Mesenchymal stem cell (in vitro differentiated cells and primary cell): Measurements from ENCODE around the gene PLXNB3.

Experiments
- DNase-seq: peaks from one replicate; pipeline ENCODE4 v3.0.0-alpha.2; 2013
- H2AFZ ChIP-seq: one replicate; pipeline ENCODE4 v1.6.1; 2013; ENCODE audit warnings: low read depth, mild to moderate bottlenecking, control low read depth, inconsistent platforms, low read length, moderate library complexity
- H2AK5ac ChIP-seq: 2 replicates; pipeline ENCODE4 v1.6.1; 2013; ENCODE audit warnings: low read length, moderate library complexity, mild to moderate bottlenecking, inconsistent platforms; ENCODE audit not compliant: severe bottlenecking
- H2BK120ac ChIP-seq: one replicate; pipeline ENCODE4 v1.6.1; 2013; ENCODE audit warnings: low read depth, mild to moderate bottlenecking, inconsistent platforms, low read length, moderate library complexity
- H2BK12ac ChIP-seq, 2 experiments: one replicate each; pipeline ENCODE4 v1.6.1; 2013; ENCODE audit warnings: inconsistent platforms in 2 of 2, low read length in 2 of 2, mild to moderate bottlenecking in 2 of 2, moderate library complexity in 2 of 2, control low read depth in 1 of 2
- H2BK15ac ChIP-seq: one replicate; pipeline ENCODE4 v1.6.1; 2013; ENCODE audit warnings: mild to moderate bottlenecking, low read depth, inconsistent platforms; ENCODE audit not compliant: poor library complexity, severe bottlenecking
- H2BK5ac ChIP-seq: 2 replicates; pipeline ENCODE4 v1.6.1; 2013; ENCODE audit warnings: low read depth, mild to moderate bottlenecking, low read length, control low read depth, inconsistent platforms; ENCODE audit not compliant: poor library complexity, severe bottlenecking
- H3K14ac ChIP-seq, 2 experiments: one replicate each; pipeline ENCODE4 v1.6.1; 2013; ENCODE audit warnings: inconsistent platforms in 2 of 2, low read length in 2 of 2, control low read depth in 1 of 2, mild to moderate bottlenecking in 1 of 2, moderate library complexity in 1 of 2
- H3K18ac ChIP-seq, 2 experiments: one replicate each; pipeline ENCODE4 v1.6.1; 2013; ENCODE audit warnings: inconsistent platforms in 2 of 2, low read length in 2 of 2, control low read depth in 1 of 2, low read depth in 1 of 2, mild to moderate bottlenecking in 1 of 2
- H3K23ac ChIP-seq, 2 experiments: one replicate each; pipeline ENCODE4 v1.6.1; 2013; ENCODE audit warnings: inconsistent platforms in 2 of 2, low read length in 2 of 2, mild to moderate bottlenecking in 2 of 2, moderate library complexity in 2 of 2, control low read depth in 1 of 2
- H3K27ac ChIP-seq: 2 replicates; pipeline ENCODE4 v1.5.1; 2013; ENCODE audit warnings: mild to moderate bottlenecking, moderate library complexity, low read length, control low read depth, inconsistent platforms; ENCODE audit not compliant: poor library complexity, severe bottlenecking
- H3K27me3 ChIP-seq, 2 experiments: 2 replicates each; pipeline versions ENCODE4 v1.6.1 to v1.7.0; 2013; ENCODE audit warnings: low read length in 2 of 2, mild to moderate bottlenecking in 2 of 2, moderate library complexity in 2 of 2, control low read depth in 1 of 2, inconsistent platforms in 1 of 2; ENCODE audit not compliant: control insufficient read depth in 1 of 2, insufficient read depth in 1 of 2
- H3K36me3 ChIP-seq, 2 experiments: 2 replicates each; pipeline versions ENCODE4 v1.6.1 to v1.7.0; 2013; ENCODE audit warnings: low read length in 2 of 2, control low read depth in 1 of 2, inconsistent platforms in 1 of 2, low read depth in 1 of 2, mild to moderate bottlenecking in 1 of 2; ENCODE audit not compliant: insufficient read depth in 2 of 2, control insufficient read depth in 1 of 2
- H3K4ac ChIP-seq, 2 experiments: one replicate each; pipeline ENCODE4 v1.6.1; 2013; ENCODE audit warnings: inconsistent platforms in 2 of 2, low read length in 2 of 2, mild to moderate bottlenecking in 2 of 2, moderate library complexity in 2 of 2, control low read depth in 1 of 2, low read depth in 1 of 2
- H3K4me1 ChIP-seq: 2 replicates; pipeline ENCODE4 v1.6.1; 2013; ENCODE audit warnings: low read depth, low read length, control low read depth; ENCODE audit not compliant: control insufficient read depth, insufficient read depth
- H3K4me2 ChIP-seq: 2 replicates; pipeline ENCODE4 v1.6.1; 2013; ENCODE audit warnings: low read length, mild to moderate bottlenecking, inconsistent platforms; ENCODE audit not compliant: poor library complexity, severe bottlenecking
- H3K4me3 ChIP-seq, 2 experiments: 2 replicates each; pipeline versions ENCODE4 v1.5.1 to v1.7.0; 2013; ENCODE audit warnings: low read length in 2 of 2, mild to moderate bottlenecking in 2 of 2, control low read depth in 1 of 2, low read depth in 1 of 2; ENCODE audit not compliant: insufficient read depth in 1 of 2
- H3K79me1 ChIP-seq: replicated peaks from 2 replicates; pipeline ENCODE4 v1.6.1; 2013; ENCODE audit warnings: mild to moderate bottlenecking, control low read depth, low read length, inconsistent platforms; ENCODE audit not compliant: poor library complexity, severe bottlenecking
- H3K9ac ChIP-seq: 2 replicates; pipeline ENCODE4 v1.7.0; 2013; ENCODE audit warnings: mild to moderate bottlenecking, low read length, moderate library complexity
- H3K9me3 ChIP-seq: 2 replicates; pipeline ENCODE4 v1.7.0; 2013; ENCODE audit warnings: mild to moderate bottlenecking, low read length; ENCODE audit not compliant: control insufficient read depth
- H4K8ac ChIP-seq: one replicate; pipeline ENCODE4 v1.6.1; 2013; ENCODE audit warnings: inconsistent platforms, mild to moderate bottlenecking, low read length, moderate library complexity
- H4K91ac ChIP-seq: one replicate; pipeline ENCODE4 v1.6.1; 2013; ENCODE audit warnings: mild to moderate bottlenecking, low read length, inconsistent platforms
- WGBS: methylation state at CpG from one replicate; pipeline ENCODE4 v1.1.7; 2013; ENCODE audit warnings: mixed read lengths; 5-methylcytosine and 5-hydroxymethylcytosine counted together

The PLXNB3 gene

DNA sequence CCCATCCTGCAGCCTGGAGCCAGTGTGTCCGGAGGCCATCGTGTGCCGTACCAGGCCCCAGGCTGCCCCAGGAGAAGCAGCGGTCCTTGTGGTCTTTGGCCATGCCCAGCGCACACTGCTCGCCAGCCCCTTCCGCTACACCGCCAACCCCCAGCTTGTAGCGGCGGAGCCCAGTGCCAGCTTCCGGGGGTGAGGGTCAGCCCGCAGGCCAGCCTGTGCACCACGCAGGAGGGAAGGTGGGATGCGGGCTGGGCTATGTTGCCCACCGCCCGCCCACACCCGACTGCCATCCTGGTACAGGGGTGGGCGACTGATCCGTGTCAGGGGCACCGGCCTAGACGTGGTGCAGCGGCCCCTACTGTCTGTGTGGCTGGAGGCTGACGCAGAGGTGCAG, 9.2 kb downstream of the PLXNB3 start:
- peaks cover 2% of the 10 kb centered on the region for H3K79me1 ChIP-seq
- H3K14ac ChIP-seq: no peak overlapping the region
- no peaks in the 10 kb centered on the region for H3K9me3 ChIP-seq
- no peak overlapping the region for H2AFZ ChIP-seq
- H4K91ac ChIP-seq: no peak overlapping the region
- no peak overlapping the region for H3K4me2 ChIP-seq
- H3K18ac ChIP-seq: no peak overlapping the region
- H3K4ac ChIP-seq: no peak overlapping the region
- no peak overlapping the region for H2BK120ac ChIP-seq
- no peak overlapping the region for H3K27ac ChIP-seq
- no peak for DNase-seq
- H2AK5ac ChIP-seq: no peak overlapping the region
- H3K9ac ChIP-seq: no peak overlapping the region
- no peak overlapping the region for H2BK15ac ChIP-seq
- peaks cover 6 to 97% of the 10 kb centered on the region in 2 experiments for H3K36me3 ChIP-seq
- H3K27me3 ChIP-seq: no peaks in the 10 kb centered on the region
- no peak overlapping the region for H3K23ac ChIP-seq
- no peak overlapping the region for H2BK5ac ChIP-seq
- H4K8ac ChIP-seq: no peak overlapping the region
- 94% methylated on average over 23 of the region's 23 CpGs for WGBS
- H2BK12ac ChIP-seq: no peak overlapping the region
- no peak overlapping the region for H3K4me3 ChIP-seq
- peaks cover 1% of the 10 kb centered on the region for H3K4me1 ChIP-seq

DNA sequence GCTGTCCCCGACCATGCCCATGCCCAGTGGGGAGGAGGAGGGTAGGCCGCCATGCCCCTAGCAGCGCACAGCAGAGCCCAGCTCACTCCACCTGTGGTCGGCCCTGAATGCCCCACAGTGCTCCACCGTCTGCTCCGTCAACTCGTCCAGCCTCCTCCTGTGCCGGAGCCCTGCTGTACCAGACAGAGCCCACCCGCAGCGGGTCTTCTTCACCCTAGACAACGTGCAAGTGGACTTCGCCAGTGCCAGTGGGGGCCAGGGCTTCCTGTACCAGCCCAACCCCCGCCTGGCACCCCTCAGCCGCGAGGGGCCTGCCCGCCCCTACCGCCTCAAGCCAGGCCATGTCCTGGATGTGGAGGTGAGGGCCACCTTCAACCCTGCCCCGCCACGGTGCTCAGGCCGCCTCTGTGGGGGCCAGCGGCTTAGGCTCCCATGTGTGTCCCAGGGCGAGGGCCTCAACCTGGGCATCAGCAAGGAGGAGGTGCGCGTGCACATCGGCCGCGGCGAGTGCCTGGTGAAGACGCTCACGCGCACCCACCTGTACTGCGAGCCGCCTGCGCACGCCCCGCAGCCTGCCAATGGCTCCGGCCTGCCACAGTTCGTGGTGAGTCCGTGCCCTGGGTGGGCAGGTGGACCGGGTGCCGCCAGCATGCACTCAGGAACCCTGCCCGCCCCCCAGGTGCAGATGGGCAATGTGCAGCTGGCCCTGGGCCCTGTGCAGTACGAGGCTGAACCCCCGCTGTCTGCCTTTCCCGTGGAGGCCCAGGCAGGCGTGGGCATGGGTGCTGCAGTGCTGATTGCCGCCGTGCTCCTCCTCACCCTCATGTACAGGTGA, 9.9 kb downstream of the PLXNB3 start:
- 93% methylated on average over 44 of the region's 48 CpGs for WGBS
- Histone ChIP-seq H2BK12ac (no peak overlapping the region), H3K36me3 (peaks cover 6 to 92% of the 10 kb centered on the region in 2 experiments), H3K4me2 (no peak overlapping the region), H3K14ac (no peak overlapping the region), H2BK5ac (no peak overlapping the region), H3K4ac (no peak overlapping the region), H2BK120ac (no peak overlapping the region), H2AK5ac (no peak overlapping the region), H4K8ac (no peak overlapping the region), H3K23ac (no peak overlapping the region), H2AFZ (no peak overlapping the region), H3K27me3 (no peaks in the 10 kb centered on the region), H3K27ac (no peak overlapping the region), H4K91ac (no peak overlapping the region), H3K9ac (no peak overlapping the region), H3K18ac (no peak overlapping the region), H3K9me3 (no peaks in the 10 kb centered on the region), H3K4me1 (peaks cover 1% of the 10 kb centered on the region), H2BK15ac (no peak overlapping the region), H3K4me3 (no peak overlapping the region), H3K79me1 (no peaks in the 10 kb centered on the region)
- DNase-seq: no peak

- H2BK120ac ChIP-seq: no peak overlapping the region
- no peaks in the 10 kb centered on the region for H3K9me3 ChIP-seq
- WGBS: 97% methylated on average over 12 of the region's 37 CpGs
- no peak overlapping the region for H3K23ac ChIP-seq
- H3K27ac ChIP-seq: no peak overlapping the region
- no peak overlapping the region for H3K4me2 ChIP-seq
- H2BK5ac ChIP-seq: no peak overlapping the region
- H3K4me1 ChIP-seq: peaks cover 1% of the 10 kb centered on the region
- peaks cover 0 to 1% of the 10 kb centered on the region in 2 experiments for H3K27me3 ChIP-seq
- H3K4ac ChIP-seq: no peak overlapping the region
- H2AFZ ChIP-seq: no peak overlapping the region
- no peak for DNase-seq
- peaks cover 3 to 84% of the 10 kb centered on the region in 2 experiments for H3K36me3 ChIP-seq
- no peak overlapping the region for H3K4me3 ChIP-seq
- H4K91ac ChIP-seq: no peak overlapping the region
- H4K8ac ChIP-seq: no peak overlapping the region
- H2AK5ac ChIP-seq: no peak overlapping the region
- no peak overlapping the region for H3K14ac ChIP-seq
- no peak overlapping the region for H3K18ac ChIP-seq
- H2BK12ac ChIP-seq: no peak overlapping the region
- no peaks in the 10 kb centered on the region for H3K79me1 ChIP-seq
- no peak overlapping the region for H3K9ac ChIP-seq
- H2BK15ac ChIP-seq: no peak overlapping the region
These were observed 10.7 kb downstream of the PLXNB3 start for GRCh38 chrX:153774576-153775292.
